ENCODE data around the gene STMN3. TPM values are rescaled to one million over a fixed set of nuclear protein-coding genes. Genes with fewer than 3 reads are reported as not detected.

STMN3 gene
- total and polyA plus RNA-seq, 2 of the 8 experiments (the other 6 are each of a cell fraction or from before 2014, with no cell fraction given), result 51.5 to 63.1 TPM

- TF ChIP-seq, protein P1, sequence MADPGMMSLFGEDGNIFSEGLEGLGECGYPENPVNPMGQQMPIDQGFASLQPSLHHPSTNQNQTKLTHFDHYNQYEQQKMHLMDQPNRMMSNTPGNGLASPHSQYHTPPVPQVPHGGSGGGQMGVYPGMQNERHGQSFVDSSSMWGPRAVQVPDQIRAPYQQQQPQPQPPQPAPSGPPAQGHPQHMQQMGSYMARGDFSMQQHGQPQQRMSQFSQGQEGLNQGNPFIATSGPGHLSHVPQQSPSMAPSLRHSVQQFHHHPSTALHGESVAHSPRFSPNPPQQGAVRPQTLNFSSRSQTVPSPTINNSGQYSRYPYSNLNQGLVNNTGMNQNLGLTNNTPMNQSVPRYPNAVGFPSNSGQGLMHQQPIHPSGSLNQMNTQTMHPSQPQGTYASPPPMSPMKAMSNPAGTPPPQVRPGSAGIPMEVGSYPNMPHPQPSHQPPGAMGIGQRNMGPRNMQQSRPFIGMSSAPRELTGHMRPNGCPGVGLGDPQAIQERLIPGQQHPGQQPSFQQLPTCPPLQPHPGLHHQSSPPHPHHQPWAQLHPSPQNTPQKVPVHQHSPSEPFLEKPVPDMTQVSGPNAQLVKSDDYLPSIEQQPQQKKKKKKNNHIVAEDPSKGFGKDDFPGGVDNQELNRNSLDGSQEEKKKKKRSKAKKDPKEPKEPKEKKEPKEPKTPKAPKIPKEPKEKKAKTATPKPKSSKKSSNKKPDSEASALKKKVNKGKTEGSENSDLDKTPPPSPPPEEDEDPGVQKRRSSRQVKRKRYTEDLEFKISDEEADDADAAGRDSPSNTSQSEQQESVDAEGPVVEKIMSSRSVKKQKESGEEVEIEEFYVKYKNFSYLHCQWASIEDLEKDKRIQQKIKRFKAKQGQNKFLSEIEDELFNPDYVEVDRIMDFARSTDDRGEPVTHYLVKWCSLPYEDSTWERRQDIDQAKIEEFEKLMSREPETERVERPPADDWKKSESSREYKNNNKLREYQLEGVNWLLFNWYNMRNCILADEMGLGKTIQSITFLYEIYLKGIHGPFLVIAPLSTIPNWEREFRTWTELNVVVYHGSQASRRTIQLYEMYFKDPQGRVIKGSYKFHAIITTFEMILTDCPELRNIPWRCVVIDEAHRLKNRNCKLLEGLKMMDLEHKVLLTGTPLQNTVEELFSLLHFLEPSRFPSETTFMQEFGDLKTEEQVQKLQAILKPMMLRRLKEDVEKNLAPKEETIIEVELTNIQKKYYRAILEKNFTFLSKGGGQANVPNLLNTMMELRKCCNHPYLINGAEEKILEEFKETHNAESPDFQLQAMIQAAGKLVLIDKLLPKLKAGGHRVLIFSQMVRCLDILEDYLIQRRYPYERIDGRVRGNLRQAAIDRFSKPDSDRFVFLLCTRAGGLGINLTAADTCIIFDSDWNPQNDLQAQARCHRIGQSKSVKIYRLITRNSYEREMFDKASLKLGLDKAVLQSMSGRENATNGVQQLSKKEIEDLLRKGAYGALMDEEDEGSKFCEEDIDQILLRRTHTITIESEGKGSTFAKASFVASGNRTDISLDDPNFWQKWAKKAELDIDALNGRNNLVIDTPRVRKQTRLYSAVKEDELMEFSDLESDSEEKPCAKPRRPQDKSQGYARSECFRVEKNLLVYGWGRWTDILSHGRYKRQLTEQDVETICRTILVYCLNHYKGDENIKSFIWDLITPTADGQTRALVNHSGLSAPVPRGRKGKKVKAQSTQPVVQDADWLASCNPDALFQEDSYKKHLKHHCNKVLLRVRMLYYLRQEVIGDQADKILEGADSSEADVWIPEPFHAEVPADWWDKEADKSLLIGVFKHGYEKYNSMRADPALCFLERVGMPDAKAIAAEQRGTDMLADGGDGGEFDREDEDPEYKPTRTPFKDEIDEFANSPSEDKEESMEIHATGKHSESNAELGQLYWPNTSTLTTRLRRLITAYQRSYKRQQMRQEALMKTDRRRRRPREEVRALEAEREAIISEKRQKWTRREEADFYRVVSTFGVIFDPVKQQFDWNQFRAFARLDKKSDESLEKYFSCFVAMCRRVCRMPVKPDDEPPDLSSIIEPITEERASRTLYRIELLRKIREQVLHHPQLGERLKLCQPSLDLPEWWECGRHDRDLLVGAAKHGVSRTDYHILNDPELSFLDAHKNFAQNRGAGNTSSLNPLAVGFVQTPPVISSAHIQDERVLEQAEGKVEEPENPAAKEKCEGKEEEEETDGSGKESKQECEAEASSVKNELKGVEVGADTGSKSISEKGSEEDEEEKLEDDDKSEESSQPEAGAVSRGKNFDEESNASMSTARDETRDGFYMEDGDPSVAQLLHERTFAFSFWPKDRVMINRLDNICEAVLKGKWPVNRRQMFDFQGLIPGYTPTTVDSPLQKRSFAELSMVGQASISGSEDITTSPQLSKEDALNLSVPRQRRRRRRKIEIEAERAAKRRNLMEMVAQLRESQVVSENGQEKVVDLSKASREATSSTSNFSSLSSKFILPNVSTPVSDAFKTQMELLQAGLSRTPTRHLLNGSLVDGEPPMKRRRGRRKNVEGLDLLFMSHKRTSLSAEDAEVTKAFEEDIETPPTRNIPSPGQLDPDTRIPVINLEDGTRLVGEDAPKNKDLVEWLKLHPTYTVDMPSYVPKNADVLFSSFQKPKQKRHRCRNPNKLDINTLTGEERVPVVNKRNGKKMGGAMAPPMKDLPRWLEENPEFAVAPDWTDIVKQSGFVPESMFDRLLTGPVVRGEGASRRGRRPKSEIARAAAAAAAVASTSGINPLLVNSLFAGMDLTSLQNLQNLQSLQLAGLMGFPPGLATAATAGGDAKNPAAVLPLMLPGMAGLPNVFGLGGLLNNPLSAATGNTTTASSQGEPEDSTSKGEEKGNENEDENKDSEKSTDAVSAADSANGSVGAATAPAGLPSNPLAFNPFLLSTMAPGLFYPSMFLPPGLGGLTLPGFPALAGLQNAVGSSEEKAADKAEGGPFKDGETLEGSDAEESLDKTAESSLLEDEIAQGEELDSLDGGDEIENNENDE (IDR thresholded peaks at IDR 0.05; ENCODE audit: insufficient replicate concordance, low read length), result no peak
- no peak for TF ChIP-seq TAF7 (optimal IDR thresholded peaks at IDR 0.05; ENCODE audit: borderline replicate concordance, low read depth, low read length)
- TF ChIP-seq MAFK (IDR thresholded peaks at IDR 0.05; ENCODE audit: low read depth, low read length), result no peak
These were observed 12.0 kb downstream of the STMN3 start (continued) for GRCh38 chr20:63641146-63641791.

Data from H1 (cell line).